HG03460 (cell line): ENCODE measurements around the gene ENTREP3.

Experiments
- ATAC-seq: cut with Tn5 transposase; IDR thresholded peaks from one replicate; pipeline ENCODE4 v1.9.1; 2021; ENCODE audit not compliant: unreplicated experiment

Gene ENTREP3

DNA sequence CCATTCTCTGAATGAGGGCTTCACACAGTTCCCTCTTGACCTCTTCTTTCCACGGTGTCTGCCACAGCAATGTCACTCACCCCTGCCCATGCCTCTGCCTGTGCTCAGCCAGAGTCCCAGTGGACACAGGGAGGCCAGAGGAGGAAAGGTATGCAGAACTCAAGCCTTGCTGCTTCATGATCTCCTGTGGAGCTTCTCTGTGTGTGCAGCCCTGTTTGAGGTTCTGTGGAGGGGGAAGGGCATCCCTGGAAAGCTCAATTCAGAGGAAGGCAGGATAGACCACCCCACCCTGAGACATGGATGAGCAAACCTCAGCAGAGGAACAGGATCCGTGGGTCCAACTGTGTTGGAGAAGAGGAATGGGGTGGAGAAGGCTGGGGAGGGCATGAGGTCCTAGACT, 24.0 kb upstream of the ENTREP3 start:
- no peak for ATAC-seq

DNA sequence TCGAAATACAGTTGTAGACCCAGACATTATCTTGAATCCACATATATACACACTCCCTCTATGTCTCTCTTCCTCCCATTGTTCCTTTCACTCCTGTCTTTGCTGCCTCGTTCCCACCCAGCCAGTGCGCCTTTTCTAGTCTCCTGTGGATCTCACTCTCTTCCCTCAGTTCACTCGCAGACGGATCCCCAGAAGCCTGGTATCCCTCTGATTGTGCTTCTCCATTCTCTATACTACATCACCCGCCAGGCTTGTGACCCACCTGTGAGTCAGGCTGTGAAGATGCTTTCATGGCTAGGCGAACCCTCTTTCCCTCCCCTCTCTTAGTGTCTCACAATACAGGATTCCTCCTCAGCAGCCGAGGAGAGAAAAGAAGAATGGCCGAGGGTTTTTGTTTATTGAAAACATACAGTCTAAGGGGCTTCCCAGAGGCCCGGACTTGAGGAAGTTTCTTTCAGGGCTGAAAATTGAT, 23.4 kb upstream of the ENTREP3 start:
- ATAC-seq: no peak

DNA sequence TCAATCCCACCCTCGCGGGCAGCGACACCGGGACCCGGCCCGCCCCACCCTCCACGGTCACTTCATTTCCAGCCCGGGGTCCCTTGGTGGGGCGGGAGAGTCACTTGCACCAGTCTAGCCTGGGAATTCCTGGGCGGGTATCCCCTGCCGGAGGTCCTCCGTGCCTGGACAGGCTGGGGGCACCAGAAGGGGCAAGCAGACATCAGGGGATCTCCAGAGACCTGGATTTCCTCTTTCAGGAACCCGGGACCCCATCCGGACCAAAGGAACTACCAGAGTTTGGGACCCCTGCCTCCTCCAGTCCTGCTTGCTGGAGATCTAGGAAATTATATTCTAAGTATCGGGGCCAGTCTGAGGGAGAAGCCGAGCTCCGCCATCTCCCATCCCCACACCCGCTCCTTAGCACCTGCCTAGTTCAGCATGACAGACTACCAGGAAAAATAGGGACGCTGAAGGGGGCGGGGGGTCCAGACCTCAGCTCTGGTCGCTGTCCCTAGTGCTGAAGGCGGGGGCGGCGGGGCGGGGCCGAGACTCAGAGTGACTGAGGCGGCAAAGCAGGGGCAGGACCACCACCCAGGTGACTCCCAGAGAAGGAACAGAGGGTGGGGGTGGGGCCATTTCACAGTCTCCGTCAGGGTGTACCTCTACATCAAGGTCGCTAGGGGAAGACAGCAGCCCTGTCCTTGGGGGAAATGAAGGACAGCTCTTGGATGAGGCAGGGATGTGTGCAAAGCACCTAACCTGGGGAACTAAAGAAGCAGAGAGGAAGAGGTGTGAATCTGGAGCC, 22.8 kb upstream of the ENTREP3 start:
- no peak for ATAC-seq

DNA sequence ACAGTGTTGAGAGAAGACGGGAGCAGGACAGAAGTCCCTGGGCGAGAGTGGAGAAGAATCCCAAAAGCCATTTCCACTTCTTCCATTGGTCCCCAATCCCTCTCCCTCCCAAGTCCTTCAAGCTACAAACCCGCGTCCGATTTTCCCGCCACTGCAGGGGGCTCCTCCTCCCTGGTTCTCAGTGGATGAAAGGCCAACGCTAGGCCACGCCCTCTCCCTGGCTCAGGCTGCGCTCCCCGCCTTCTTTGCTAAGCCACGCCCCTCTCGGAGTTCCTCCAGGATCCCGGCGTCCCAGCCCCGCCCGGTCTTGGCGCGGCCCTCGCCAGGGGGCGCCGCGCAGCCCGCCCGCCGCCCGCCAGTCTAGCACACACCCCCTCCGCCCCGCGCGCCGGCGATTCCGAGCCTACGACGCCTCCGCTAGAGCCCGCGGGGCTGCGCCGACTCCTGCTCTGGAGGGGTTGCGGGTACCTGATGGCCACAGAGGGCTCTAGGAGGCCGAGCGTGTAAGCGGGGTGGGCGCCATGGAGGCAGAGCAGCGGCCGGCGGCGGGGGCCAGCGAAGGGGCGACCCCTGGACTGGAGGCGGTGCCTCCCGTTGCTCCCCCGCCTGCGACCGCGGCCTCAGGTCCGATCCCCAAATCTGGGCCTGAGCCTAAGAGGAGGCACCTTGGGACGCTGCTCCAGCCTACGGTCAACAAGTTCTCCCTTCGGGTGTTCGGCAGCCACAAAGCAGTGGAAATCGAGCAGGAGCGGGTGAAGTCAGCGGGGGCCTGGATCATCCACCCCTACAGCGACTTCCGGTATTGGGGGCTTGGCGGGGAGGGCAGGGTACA, 22.0 kb upstream of the ENTREP3 start, which contains the start of gene HCN3:
Gene HCN3 (plus strand): TSS at position 394 of the 832 bp plus-strand sequence. CDS start 128 bp downstream, at position 522.
- peak; percentile 61 for ATAC-seq

DNA sequence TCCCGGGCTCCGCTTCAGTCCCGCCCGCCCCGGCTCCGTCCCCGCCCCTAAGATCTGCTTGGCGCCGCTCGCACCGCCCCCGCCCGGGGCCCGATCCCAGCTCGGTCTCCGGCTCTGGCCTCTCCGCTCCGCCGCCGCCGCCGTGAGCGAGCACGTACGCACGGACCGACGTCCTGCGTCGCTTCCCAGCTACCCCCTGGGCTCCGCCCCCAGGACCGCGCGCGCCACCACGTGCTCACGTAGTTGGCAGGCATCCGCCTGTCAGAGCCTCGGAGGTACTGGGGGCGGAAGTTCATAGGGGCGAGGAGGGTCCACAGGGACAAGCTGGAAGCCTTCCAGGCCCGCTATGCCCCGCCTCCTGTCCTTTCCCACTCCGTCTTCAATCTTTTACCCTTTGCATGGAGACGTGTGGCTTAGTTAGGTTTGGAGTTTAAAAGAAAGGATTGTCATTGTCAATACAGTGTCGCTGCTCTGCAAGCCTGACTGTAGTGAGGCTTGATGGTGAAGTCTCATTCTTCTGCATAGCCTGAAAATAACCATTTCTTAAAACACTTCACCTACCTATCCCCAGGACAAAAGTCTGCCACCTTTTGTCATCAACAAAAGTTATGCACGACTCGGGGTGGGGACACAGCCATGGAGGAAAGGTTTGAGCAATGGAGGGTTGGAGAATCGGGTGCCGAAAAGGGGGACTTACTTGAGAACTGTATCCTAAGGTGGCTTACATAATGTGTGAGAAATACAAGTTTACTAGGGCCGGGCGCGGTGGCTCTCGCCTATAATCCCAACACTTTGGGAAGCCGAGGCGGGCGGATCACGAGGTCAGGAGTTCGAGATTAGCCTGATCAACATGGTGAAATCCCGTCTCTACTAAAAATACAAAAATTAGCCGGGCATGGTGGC, 18.3 kb upstream of the ENTREP3 start, which contains the start of gene CLK2:
Gene CLK2 (minus strand): TSS at position 162 of the 903 bp plus-strand sequence. CDS start 2,527 bp downstream, outside the sequence.
- ATAC-seq: peak; percentile 78

DNA sequence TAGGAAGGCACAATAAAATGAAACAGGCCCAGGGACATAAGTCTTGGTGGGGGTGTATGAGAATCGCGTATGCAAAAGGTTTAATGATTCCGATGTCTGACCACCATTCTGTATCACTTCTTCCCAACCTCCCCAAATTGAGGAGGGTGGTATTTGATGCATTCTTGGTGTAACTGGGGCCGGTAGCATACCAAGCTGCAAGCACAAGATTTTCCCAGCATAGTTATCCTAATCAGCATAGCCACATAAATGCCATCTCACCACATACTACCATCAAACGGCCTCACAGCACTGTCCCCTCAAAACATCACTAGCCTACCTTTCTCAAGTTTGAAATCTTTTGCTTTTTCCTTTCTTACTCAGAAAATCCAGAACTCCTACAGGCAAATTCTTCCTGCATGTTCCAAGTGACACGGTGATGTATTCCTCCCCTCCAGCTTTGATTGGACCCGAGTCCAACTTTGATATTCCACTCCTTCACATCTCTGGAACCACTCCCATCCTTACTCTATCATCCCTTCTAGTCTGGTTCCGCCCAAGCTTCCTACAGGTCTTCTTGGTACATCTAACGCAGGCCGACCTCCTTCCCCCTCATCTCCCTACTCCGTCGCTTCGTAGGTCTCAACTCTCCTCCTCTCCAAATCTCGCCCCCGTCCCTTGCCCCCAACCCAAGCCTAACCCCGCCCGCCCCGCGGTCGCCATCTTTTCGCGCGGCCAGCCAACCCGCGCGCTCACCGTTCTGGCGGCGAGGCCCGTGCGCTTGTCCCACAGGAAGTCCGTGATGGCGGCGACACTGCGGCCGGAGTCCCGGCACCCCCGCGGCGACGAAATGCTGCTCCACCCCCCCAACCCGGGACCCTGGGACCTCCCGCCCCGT, 17.4 kb upstream of the ENTREP3 start:
- peak; percentile 26 for ATAC-seq

DNA sequence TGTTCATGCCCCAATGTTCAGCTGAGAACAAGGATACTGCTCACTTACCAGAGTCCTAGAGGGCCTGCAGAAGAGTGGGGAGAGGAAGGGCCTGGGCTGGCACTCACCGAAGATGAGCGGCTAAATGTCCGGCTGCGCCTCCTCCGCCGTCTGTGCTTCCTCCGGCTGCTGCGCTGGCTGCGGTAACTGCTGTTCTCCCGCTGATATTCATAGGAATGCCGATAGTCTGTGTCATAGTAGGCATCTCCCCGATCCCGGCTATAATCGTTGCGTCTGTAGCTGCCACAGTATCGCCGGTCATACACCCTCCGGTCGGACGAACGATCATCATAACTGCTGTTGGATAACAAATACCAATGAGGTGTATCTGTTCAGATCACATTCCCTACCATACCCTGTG, 14.1 kb upstream of the ENTREP3 start:
- no peak for ATAC-seq

DNA sequence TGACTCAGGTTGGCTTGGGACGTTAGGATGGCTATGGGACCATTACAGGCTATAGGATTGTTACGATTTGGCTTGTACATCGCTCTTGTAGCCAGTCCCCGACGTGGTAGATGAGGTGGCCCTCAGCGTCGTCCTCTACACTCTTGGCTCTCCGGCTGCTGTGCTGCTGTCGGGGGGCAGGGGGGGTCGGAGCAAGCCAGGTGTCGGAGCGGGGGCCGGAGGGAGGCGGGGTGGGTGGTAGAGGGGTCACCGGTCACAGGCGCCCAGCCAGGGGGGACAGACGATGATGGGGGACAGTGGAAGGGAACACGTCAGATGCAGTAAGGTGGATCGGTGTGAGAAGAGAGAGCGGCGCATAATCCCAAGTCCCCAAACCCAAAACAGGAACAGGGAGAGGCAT, 13.3 kb upstream of the ENTREP3 start:
- no peak for ATAC-seq

DNA sequence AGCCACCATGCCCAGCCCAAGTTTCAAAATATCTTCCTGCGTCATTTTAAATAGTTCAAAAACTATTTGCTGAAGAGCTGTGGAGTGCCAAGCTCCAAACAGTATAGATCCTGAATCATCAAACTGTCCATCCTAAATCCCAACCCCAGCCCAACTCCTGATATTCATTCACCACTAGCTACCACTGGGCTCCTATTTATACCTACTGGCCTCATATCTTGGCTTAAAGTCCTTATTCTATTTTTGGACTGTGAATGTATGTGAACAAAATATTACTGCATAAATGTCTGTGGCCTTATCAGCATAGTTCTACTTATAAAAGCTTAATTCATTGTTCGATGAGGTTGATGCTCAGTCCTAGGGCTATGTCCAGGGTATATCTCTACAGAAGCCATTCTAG, 12.1 kb upstream of the ENTREP3 start:
- ATAC-seq: no peak

DNA sequence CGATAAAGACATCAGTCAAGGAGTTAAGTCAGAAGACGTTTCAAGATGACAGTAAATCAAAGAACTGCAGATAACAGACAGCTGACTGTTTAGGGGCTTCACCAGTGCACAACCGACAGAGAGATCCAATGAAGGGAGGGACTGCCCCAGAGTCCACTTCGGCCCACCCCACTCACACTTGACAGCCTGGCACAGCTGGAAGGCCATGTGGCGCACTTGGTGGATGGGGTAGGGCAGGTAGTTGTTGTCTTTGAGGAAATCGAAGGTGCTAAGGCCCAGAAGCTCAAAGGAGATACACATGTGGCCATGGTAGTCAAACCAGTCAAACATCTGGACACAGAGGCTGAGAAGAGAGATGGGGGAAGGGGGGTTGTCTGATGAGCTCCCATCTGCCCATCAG, 11.3 kb upstream of the ENTREP3 start:
- no peak for ATAC-seq

DNA sequence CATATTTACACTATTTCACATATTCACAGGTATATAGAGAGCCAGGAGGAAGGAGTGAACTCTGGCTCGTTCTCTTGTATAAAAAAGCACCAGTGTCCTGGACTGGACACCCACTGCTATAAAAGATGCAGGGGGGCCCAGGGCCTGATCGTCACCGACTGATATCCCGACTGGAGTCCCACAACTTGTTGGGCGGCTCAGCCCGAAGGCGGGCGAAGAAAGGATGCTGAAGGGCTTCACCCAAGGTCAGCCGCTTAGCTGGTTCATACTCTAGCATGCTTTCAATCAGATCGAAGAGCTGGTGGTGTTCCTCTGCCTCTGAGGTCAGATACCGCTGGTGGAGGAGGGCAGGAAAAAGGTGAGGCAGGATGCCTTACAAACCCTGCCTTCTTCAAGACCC, 7.8 kb upstream of the ENTREP3 start:
- no peak for ATAC-seq

DNA sequence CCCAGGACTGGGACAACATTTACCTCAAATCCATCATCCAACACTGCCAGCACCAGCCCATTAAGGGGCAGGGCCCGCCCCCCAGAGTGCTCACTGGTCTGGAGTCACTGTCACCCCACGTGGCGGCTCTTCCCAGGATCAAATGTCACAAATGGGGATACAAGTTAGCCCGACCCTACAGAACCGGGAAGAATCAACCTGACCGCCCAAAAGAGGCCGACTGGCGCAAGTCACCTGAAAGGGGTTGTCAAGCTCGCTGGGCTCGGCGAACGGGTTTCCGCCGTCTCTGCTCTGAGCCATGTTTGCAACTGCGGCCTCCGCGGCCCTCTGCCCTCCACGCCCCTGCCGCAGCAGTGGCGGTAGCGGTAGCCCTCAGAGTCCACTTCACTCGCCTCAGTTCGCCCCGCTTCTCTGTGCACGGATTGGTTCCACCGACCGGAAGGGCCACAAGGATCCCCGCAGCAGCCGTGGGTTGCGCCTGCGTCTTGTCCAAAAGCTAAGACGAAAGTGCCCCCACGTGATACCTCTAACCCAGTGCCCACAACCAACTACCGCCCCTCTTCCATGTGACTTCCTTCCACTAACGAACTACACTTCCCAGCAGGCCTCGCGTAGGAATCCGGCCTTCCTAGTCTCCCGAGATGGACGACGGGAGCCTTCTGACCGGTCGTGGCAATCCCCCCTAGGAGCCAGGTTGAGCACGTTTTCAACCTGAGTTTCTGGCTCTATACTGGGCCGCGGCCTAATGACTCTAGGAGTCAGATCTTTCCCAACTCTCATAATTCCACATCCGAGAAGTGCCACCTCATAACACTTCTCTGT, 6.8 kb upstream of the ENTREP3 start, which contains the start of gene SCAMP3:
Gene SCAMP3 (minus strand): TSS at position 509 of the 822 bp plus-strand sequence. CDS start 209 bp downstream, at position 300.
- peak; percentile 92 for ATAC-seq

DNA sequence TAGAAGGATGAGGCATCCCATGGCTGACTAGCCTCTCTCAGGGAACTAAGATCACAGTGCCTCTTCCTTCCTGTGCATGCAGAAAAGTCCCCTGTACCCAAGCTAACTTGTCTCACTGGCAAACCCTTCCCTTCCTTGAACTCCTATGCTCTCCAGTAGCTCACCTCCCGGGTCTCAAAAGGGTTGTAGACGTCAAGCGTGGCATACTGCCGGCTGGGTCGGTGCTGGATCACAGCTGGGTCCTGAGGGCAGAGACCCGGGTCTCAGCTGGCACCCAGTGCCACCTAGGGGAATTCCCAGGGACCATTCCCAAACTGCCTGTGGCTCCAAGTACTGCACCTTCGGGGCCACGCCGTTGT, 6.2 kb upstream of the ENTREP3 start:
- ATAC-seq: no peak

DNA sequence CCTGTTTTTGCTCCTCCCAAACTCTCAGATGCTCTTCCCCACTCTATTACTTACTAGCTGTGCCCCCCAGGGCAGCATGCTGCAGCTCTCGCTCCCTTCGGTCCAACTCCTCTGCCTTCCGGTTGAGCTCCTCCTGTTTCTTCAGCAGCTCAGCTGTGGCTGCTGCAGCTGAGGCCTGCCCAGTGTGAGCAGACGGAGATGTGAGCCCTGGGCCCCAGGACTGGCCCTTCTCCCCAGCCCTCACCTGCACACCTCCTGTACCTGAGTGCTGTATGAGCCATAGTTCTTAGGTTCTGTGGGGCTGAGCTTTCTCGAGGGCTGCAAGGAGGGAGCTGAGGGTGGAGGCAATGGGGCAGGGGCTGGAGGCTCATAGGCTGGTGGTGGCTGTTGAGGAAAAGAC, 5.0 kb upstream of the ENTREP3 start:
- no peak for ATAC-seq

DNA sequence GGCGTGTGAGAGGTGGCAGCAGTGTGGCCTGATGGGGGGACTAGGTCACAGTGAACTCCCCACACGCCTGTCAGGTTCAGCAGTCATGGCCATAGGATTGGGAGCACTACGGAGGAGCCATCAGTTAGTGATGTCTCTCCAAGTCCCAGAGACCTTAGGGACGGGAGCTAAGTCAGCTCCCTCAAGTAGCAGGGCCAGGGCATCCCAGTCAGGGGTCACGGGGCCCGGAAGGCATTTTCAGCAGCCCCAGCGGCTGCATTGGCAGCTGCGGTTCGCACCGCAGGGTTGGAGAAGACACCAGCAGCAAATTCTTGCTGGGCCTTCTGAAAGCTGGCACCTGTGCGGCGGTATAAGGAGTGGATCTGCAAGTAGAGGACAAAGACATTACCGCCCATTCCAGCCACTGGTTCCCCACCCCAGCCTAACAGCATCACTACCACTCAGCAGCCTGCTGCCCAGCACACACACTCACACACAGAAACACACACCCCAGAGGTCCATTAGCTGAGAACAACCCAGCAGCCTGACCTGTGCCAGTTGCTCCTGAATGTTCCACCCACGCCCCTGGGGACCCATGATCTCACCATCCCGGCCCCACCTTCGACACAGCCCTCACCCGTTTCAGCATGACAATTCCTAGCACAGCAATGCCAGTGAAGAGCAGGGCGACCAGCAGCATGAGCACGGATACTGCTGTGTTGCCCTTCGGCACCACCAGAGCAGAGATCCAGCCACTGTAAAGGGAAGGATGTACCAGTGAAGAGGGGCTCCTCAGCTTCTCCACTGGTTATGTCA, 972 bp upstream of the ENTREP3 start:
- ATAC-seq: no peak

DNA sequence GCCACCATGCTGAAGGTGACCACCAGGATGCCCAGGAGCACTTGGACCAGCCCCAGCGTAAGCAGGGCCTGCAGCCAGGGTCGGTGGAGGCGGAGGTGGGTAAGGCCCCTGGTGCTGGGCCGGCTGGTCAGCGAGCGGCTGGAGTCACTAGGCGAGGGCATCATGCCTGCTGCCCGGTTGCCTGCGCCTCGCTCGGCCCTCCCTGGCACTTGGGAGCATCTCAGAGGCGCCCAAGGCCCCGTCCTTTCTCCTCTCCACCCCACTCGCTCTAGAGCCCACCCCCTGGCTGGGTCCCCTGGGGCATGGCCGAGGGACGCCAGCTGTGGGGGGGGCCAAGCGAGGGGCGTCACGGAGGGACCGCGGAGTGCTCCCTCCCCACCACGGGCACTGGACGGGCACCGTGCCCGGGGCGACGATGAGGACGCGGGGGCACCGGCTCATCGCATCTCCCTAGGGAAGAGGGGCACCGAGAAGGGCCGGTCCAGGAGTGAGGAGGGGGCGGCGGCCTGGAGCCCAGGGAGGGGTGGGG, 505 bp downstream of the ENTREP3 start:
- ATAC-seq: no peak

DNA sequence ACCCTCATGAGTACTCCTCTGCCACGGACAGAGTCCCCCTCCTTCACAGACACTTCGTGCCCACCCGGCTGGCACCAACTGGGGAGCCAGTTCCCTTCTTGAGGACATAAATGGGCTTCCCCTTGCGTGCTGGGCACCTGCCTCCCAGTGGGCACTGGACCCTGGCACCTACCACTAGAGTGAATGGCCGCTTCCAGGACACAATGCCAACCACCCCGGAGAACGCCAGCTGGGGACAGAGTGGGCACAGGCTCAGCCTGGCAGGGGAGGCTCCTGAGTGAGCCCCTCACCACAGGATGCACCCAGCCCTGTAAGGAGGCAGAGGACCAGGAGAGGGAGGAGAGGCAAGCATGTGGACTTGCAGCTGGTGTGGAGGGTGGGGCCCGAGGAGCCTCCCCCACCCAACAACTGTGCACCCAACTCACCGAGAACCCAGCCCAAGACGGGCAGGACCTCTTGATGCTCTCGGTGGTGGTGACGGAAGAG, 1.0 kb downstream of the ENTREP3 start:
- no peak for ATAC-seq

DNA sequence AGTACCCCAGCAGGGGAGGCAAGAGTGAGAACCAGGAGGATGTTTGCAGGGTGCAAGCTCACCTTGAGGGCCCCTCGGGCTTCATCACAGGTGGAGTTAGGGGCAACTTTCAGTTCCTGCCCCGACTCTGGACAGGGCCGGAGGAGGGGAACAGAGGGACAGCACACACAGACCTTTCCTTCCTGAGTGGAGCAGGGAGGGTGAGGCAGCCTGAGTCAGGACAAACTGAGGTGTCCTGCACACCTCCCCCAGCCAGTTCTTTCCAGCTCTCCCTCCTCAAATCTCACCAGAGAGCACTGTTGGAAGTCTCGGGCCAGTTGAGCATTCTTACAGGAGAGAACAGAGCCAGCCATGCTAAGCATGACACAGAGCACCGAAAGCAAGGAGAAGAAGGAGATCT, 1.5 kb downstream of the ENTREP3 start:
- no peak for ATAC-seq
